ENCODE measurements around the gene PBX4. TPM values are rescaled to one million over a fixed set of nuclear protein-coding genes. Genes with fewer than 3 reads are reported as not detected.

PBX4 gene
- total RNA-seq, 1 donor from 2014 or later: 0.93 TPM

DNA sequence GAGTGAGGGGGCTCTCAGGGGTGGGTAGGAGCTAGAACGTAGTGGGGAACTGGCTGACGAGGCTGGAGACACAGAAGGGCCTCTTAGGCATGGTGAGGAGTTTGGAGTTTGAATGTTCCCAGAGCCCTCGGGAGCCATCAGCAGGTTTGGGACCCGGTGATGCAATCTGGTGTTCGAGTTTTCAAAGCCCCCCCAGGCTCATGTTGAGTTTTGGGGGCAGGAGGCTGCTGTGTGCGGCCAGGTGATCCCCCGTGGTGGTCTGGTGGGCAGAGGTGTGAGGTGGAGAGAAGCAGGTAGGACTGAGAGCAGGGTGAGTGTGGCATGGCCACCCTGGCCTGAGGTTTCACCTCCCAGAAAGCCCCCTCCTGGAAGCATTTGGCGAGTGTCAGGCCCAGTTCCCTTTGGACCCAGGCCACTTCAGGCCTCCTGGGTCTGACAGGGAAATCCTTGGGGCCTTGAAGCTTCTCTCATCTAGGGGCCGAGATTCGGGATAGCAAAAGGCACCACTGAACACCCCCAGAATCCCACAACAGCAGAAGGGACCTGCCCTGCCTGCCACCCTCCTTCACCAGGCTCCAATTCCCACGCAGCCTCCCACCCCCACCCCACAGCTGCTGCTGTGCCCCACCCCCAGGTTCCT lies 88.6 kb downstream of the PBX4 start:
- Histone ChIP-seq H3K27ac (ENCODE audit: low read depth, low read length) (no peak overlapping the region), H3K4me1 (ENCODE audit: insufficient read depth, low read length) (no peaks in the 10 kb centered on the region), H3K79me2 (ENCODE audit: insufficient read depth, low read length) (peaks cover 7% of the 10 kb centered on the region), H3K4me2 (ENCODE audit: low read length) (no peak overlapping the region), H3K27me3 (ENCODE audit: insufficient read depth, low read length) (no peaks in the 10 kb centered on the region), H2AFZ (ENCODE audit: low read depth, low read length) (no peak overlapping the region), H4K20me1 (ENCODE audit: insufficient read depth, low read length) (peaks cover 63% of the 10 kb centered on the region), H3K9ac (ENCODE audit: low read length) (no peak overlapping the region), H3K9me3 (ENCODE audit: insufficient read depth, low read depth, low read length) (no peaks in the 10 kb centered on the region), H3K4me3 (ENCODE audit: insufficient read depth, low read depth, low read length) (no peak overlapping the region), H3K36me3 (ENCODE audit: insufficient read depth, low read length) (peaks cover 3% of the 10 kb centered on the region)
- Mint-ChIP-seq H3K27ac (ENCODE audit: unreplicated experiment) (no peak overlapping the region), H3K36me3 (ENCODE audit: low read depth, unreplicated experiment) (peaks cover 10% of the 10 kb centered on the region), H3K4me3 (ENCODE audit: unreplicated experiment) (no peak overlapping the region), H3K27me3 (ENCODE audit: low read depth, unreplicated experiment) (peaks cover 5% of the 10 kb centered on the region), H3K4me1 (ENCODE audit: low read depth, unreplicated experiment) (peaks cover 22% of the 10 kb centered on the region), H3K9me3 (ENCODE audit: unreplicated experiment) (no peaks in the 10 kb centered on the region)
- FAIRE-seq: no peak
- no peak for DNase-seq (ENCODE audit: low read depth)
- TF ChIP-seq, protein P1, sequence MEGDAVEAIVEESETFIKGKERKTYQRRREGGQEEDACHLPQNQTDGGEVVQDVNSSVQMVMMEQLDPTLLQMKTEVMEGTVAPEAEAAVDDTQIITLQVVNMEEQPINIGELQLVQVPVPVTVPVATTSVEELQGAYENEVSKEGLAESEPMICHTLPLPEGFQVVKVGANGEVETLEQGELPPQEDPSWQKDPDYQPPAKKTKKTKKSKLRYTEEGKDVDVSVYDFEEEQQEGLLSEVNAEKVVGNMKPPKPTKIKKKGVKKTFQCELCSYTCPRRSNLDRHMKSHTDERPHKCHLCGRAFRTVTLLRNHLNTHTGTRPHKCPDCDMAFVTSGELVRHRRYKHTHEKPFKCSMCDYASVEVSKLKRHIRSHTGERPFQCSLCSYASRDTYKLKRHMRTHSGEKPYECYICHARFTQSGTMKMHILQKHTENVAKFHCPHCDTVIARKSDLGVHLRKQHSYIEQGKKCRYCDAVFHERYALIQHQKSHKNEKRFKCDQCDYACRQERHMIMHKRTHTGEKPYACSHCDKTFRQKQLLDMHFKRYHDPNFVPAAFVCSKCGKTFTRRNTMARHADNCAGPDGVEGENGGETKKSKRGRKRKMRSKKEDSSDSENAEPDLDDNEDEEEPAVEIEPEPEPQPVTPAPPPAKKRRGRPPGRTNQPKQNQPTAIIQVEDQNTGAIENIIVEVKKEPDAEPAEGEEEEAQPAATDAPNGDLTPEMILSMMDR (IDR thresholded peaks at IDR 0.05; ENCODE audit: insufficient read depth, low read depth, low read length): no peak
- TF ChIP-seq EZH2 (IDR thresholded peaks at IDR 0.05; ENCODE audit: insufficient read depth, low read length): no peak

DNA sequence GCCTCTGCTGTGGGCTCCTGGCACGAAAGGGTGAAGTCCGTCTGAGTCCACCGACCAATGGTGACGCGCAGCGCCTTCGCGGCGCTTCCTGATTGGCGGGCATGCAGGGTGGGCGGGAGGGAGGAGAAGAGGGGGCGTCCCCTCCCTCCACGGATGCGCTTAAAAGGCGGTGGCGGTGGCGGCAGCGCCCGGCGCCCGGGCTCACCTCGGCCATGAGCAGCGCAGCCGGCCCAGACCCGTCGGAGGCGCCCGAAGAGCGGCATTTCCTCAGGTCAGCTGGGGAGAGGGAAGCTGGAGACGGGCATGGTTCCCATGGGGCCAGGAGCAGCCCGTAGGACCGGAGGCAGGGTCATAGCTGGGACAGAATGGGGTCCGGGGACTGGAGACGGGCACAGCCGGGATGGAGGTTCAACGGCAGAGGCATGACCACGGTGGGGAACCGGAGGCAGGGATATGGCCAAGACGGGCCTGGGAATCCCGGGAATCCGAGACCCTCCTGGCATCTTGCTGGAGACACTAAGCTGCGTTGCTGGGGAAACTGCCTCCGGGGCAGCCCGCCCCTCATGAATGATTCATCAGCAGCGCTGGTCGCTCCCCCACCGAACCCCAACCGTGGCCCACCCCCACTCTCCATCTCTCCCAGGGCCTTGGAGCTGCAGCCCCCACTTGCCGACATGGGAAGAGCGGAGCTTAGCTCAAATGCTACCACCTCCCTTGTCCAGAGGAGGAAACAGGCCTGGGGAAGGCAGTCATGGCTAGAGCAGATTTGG lies 89.6 kb downstream of the PBX4 start, which contains the start of gene YJEFN3:
Gene YJEFN3, plus strand, starts transcription at position 191 of the 770 bp plus-strand sequence. Its CDS starts 22 bp downstream, at position 213.
- Mint-ChIP-seq H3K27me3 (ENCODE audit: low read depth, unreplicated experiment) (no peaks in the 10 kb centered on the region), H3K27ac (ENCODE audit: unreplicated experiment) (no peak within 1 kb of the TSS), H3K36me3 (ENCODE audit: low read depth, unreplicated experiment) (peaks cover 7% of the 10 kb centered on the region), H3K4me1 (ENCODE audit: low read depth, unreplicated experiment) (peaks cover 18% of the 10 kb centered on the region), H3K9me3 (ENCODE audit: unreplicated experiment) (no peaks in the 10 kb centered on the region), H3K4me3 (ENCODE audit: unreplicated experiment) (no peak within 1 kb of the TSS)
- Histone ChIP-seq H3K9ac (ENCODE audit: low read length) (no peak within 1 kb of the TSS), H3K36me3 (ENCODE audit: insufficient read depth, low read length) (peaks cover 3% of the 10 kb centered on the region), H3K4me3 (ENCODE audit: insufficient read depth, low read depth, low read length) (no peak within 1 kb of the TSS), H3K4me2 (ENCODE audit: low read length) (peak within 1 kb of the TSS; percentile 71), H3K79me2 (ENCODE audit: insufficient read depth, low read length) (peaks cover 16% of the 10 kb centered on the region), H3K27ac (ENCODE audit: low read depth, low read length) (no peak within 1 kb of the TSS), H2AFZ (ENCODE audit: low read depth, low read length) (no peak within 1 kb of the TSS), H3K9me3 (ENCODE audit: insufficient read depth, low read depth, low read length) (no peaks in the 10 kb centered on the region), H4K20me1 (ENCODE audit: insufficient read depth, low read length) (peaks cover 69% of the 10 kb centered on the region), H3K27me3 (ENCODE audit: insufficient read depth, low read length) (no peaks in the 10 kb centered on the region), H3K4me1 (ENCODE audit: insufficient read depth, low read length) (no peaks in the 10 kb centered on the region)
- FAIRE-seq (no peak), DNase-seq (ENCODE audit: low read depth) (peak; percentile 32)
- no peak for TF ChIP-seq EZH2 (IDR thresholded peaks at IDR 0.05; ENCODE audit: insufficient read depth, low read length)
- TF ChIP-seq, protein P1 (IDR thresholded peaks at IDR 0.05; ENCODE audit: insufficient read depth, low read depth, low read length): no peak

Data from astrocyte (in vitro differentiated cells and primary cell).